Measurements from ENCODE around the gene RBM19. TPM values are rescaled to one million over a fixed set of nuclear protein-coding genes. Genes with fewer than 3 reads are reported as not detected.

Gene RBM19
- total RNA-seq, 1 donor from 2014 or later = 77.0 TPM

GRCh38 chr12:113866496-113866895, 99.6 kb downstream of the RBM19 start:
- peaks cover 48% of the 10 kb centered on the region for H3K36me3 Mint-ChIP-seq (ENCODE audit: low read depth)
- H3K27ac Mint-ChIP-seq = no peak overlapping the region
- intact Hi-C loops (cut with micrococcal nuclease) = no loop called here
- ATAC-seq (ENCODE audit: low read depth) (no peak), DNase-seq (no peak)
- no peak overlapping the region for H3K4me3 Mint-ChIP-seq
- no peaks in the 10 kb centered on the region for H3K27me3 Mint-ChIP-seq
- ChIA-PET POLR2A (no interaction called here), CTCF (no interaction called here)
- TF ChIP-seq, protein P1, sequence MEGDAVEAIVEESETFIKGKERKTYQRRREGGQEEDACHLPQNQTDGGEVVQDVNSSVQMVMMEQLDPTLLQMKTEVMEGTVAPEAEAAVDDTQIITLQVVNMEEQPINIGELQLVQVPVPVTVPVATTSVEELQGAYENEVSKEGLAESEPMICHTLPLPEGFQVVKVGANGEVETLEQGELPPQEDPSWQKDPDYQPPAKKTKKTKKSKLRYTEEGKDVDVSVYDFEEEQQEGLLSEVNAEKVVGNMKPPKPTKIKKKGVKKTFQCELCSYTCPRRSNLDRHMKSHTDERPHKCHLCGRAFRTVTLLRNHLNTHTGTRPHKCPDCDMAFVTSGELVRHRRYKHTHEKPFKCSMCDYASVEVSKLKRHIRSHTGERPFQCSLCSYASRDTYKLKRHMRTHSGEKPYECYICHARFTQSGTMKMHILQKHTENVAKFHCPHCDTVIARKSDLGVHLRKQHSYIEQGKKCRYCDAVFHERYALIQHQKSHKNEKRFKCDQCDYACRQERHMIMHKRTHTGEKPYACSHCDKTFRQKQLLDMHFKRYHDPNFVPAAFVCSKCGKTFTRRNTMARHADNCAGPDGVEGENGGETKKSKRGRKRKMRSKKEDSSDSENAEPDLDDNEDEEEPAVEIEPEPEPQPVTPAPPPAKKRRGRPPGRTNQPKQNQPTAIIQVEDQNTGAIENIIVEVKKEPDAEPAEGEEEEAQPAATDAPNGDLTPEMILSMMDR (IDR thresholded peaks at IDR 0.05) = no peak
- H3K9me3 Mint-ChIP-seq = no peaks in the 10 kb centered on the region
- H3K4me1 Mint-ChIP-seq = peaks cover 38% of the 10 kb centered on the region

DNA sequence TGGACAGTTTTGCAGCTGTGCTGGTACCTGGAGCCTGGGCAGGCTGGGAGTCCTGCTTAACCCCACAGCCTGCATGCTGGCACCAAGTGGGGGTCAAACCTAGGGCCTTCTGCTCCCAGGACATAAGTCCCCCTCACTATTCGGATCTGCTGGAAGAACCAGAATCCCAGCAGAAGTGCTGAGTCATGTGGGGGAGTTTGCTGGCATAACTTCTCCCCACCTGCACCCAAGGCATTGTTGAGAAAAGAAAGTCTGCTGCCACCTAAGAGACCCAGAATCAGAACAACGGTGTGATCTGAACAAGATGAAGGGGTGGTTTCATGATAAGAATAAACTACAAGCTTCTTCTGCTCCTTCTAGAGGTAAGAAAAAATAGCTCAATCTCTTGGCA, 102.7 kb downstream of the RBM19 start:
- DNase-seq = no peak
- Mint-ChIP-seq H3K9me3 (no peaks in the 10 kb centered on the region), H3K4me1 (peaks cover 39% of the 10 kb centered on the region), H3K27me3 (no peaks in the 10 kb centered on the region), H3K4me3 (no peak overlapping the region), H3K27ac (no peak overlapping the region), H3K36me3 (ENCODE audit: low read depth) (peaks cover 46% of the 10 kb centered on the region)
- intact Hi-C loops (cut with micrococcal nuclease) = no loop called here
- TF ChIP-seq, protein P1 (IDR thresholded peaks at IDR 0.05) = no peak
- CTCF ChIA-PET = no interaction called here
- POLR2A ChIA-PET = no interaction called here
- no peak for ATAC-seq (ENCODE audit: low read depth)

DNA sequence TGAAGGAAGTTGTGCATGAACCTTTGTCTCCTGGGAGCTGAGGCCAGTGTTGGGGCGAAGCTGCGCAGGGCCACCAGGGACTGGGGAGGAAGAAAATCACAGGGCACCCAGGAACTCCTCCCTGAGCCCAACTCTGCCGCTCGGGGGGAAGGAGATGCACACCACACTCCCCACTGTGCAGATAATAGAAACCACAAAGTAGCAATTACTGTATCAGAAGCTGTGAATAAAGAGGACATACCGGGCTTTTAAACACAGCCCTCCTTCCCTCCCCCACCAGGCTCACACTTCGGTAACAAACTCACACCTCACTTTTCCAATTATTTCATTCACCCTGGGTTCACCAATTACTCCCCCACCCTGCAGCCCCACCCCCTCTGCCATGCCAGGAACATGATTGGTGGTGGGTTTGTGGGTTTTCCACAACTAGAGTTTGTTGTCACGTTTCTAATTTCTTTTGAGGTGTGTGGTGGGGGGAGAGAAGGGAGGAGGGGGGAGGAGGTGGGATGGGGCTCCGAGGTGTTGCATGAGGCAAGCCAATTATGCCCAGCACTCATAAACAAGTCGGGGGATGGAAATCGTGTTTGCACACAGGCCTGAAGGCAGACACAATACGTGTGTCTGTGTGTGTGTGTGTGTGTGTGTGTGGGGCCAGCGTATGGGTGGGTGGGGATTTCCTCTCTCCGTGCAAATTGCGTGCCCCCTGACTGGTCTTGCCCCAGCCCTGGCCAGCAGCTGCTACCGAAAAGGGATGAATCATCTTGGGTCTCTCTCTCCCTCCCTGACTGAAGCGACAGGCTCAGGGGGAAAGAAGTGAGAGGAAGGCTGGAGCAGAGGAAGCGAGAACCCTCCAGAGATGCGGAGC, 103.3 kb downstream of the RBM19 start:
- TF ChIP-seq, protein P1 (IDR thresholded peaks at IDR 0.05) = no peak
- intact Hi-C loops (cut with micrococcal nuclease) = no loop called here
- DNase-seq = no peak
- H3K4me1 Mint-ChIP-seq = peaks cover 39% of the 10 kb centered on the region
- peak; percentile 87 for ATAC-seq (ENCODE audit: low read depth)
- H3K4me3 Mint-ChIP-seq = peak overlapping the region; percentile 50
- peak overlapping the region; percentile 24 for H3K27ac Mint-ChIP-seq
- no peaks in the 10 kb centered on the region for H3K27me3 Mint-ChIP-seq
- H3K36me3 Mint-ChIP-seq (ENCODE audit: low read depth) = peaks cover 47% of the 10 kb centered on the region
- POLR2A ChIA-PET = interaction anchor here (0.7 kb wide), 1 partner anchor 55 kb away, joined by 3 read pairs; no protein-coding TSS in a partner anchor
- CTCF ChIA-PET = no interaction called here
- no peaks in the 10 kb centered on the region for H3K9me3 Mint-ChIP-seq

DNA sequence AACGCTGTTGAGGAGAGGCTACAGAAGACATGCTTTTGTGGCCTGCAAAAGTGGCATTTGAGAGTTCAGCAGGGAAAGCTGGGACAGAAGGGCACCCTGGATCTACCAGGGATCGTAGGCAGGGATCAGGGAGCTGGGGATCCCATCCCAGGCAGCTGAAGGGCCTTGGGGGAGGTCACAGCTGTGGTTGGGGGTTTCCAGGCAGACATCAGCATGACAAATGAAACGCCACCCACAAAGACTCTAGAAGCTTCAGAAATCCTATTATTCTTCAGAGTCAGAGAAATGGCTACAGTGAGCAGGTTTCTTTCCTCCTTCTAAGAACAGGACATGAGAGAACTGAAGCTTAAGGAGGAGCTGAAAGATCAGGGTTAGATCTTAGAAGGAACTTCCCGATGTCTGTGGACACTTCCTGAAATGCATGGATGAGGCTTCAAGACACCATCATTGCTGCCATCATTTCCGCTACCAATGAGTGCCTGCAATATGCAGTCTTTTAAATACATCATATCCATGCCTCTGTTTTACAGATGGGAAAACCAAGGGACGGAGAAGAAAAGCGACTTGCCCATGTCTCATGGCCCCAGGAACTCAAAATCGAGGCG, 104.3 kb downstream of the RBM19 start:
- intact Hi-C loops (cut with micrococcal nuclease) = no loop called here
- TF ChIP-seq, protein P1 (IDR thresholded peaks at IDR 0.05) = no peak
- ChIA-PET CTCF (no interaction called here), POLR2A (interaction anchor here (0.6 to 0.7 kb wide), 2 partner anchors 56 to 505 kb away, joined by 3 to 4 read pairs; no protein-coding TSS in a partner anchor)
- DNase-seq = no peak
- Mint-ChIP-seq H3K9me3 (no peaks in the 10 kb centered on the region), H3K27me3 (no peaks in the 10 kb centered on the region), H3K27ac (no peak overlapping the region), H3K36me3 (ENCODE audit: low read depth) (peaks cover 53% of the 10 kb centered on the region), H3K4me1 (peaks cover 39% of the 10 kb centered on the region), H3K4me3 (peak overlapping the region; percentile 50)
- ATAC-seq (ENCODE audit: low read depth) = no peak

GRCh38 chr12:113860950-113861349, 105.2 kb downstream of the RBM19 start:
- ChIA-PET CTCF (no interaction called here), POLR2A (no interaction called here)
- Mint-ChIP-seq H3K27me3 (no peaks in the 10 kb centered on the region), H3K27ac (no peak overlapping the region), H3K4me1 (peaks cover 39% of the 10 kb centered on the region), H3K4me3 (no peak overlapping the region), H3K36me3 (ENCODE audit: low read depth) (peaks cover 56% of the 10 kb centered on the region), H3K9me3 (no peaks in the 10 kb centered on the region)
- DNase-seq (no peak), ATAC-seq (ENCODE audit: low read depth) (no peak)
- TF ChIP-seq, protein P1 (IDR thresholded peaks at IDR 0.05) = no peak
- intact Hi-C loops (cut with micrococcal nuclease) = no loop called here
